Fibroblast of skin of abdomen (primary cell): ENCODE results near the gene GRB2.

ENCODE experiments used
- DNase-seq: peaks from one replicate; pipeline ENCODE4 v3.0.0-alpha.2; 2013

GRB2 gene

GRCh38 chr17:75412455-75413317 is 7.2 kb upstream of the GRB2 start:
- DNase-seq, result peak; percentile 73

GRCh38 chr17:75411328-75412067 is 6.0 kb upstream of the GRB2 start:
- DNase-seq, result no peak

GRCh38 chr17:75410141-75410540 is 4.7 kb upstream of the GRB2 start:
- no peak for DNase-seq

- DNase-seq, result no peak
Observed at GRCh38 chr17:75407655-75408352, 2.3 kb upstream of the GRB2 start.

- DNase-seq, result no peak
Observed at GRCh38 chr17:75406222-75406615, 741 bp upstream of the GRB2 start.

GRCh38 chr17:75404731-75405364 is 630 bp downstream of the GRB2 start:
- DNase-seq, result peak; percentile 34

GRCh38 chr17:75404223-75404730 is 1.2 kb downstream of the GRB2 start:
- DNase-seq, result peak; percentile 77

- DNase-seq, result no peak
Observed at GRCh38 chr17:75403131-75403530, 2.3 kb downstream of the GRB2 start.

GRCh38 chr17:75402026-75402425 is 3.5 kb downstream of the GRB2 start:
- DNase-seq, result no peak

- no peak for DNase-seq
Observed at GRCh38 chr17:75400326-75400939, 5.0 kb downstream of the GRB2 start.

GRCh38 chr17:75398279-75398678 is 7.2 kb downstream of the GRB2 start:
- DNase-seq, result no peak

GRCh38 chr17:75397217-75397616 is 8.3 kb downstream of the GRB2 start:
- DNase-seq, result no peak

GRCh38 chr17:75396796-75397195 is 8.7 kb downstream of the GRB2 start:
- no peak for DNase-seq

GRCh38 chr17:75396025-75396424 is 9.5 kb downstream of the GRB2 start:
- no peak for DNase-seq

GRCh38 chr17:75394332-75394918 is 11.1 kb downstream of the GRB2 start:
- no peak for DNase-seq

- peak; percentile 99 for DNase-seq
Observed at GRCh38 chr17:75393523-75394331, 11.8 kb downstream of the GRB2 start.

- DNase-seq, result no peak
Observed at GRCh38 chr17:75392559-75392958, 12.9 kb downstream of the GRB2 start.

- peak; percentile 22 for DNase-seq
Observed at GRCh38 chr17:75390982-75391381, 14.5 kb downstream of the GRB2 start.

- DNase-seq, result no peak
Observed at GRCh38 chr17:75388476-75389030, 16.9 kb downstream of the GRB2 start.

GRCh38 chr17:75387771-75388170 is 17.7 kb downstream of the GRB2 start:
- DNase-seq, result no peak
